GM23338 (cell line): ENCODE measurements around the gene SLX4IP. TPM values are rescaled to one million over a fixed set of nuclear protein-coding genes. Genes with fewer than 3 reads are reported as not detected.

ENCODE experiments used
- ATAC-seq: fragments of 200-7000 bp; cut with Tn5 transposase; 3 replicates; pipeline ENCODE4 v1.9.1; 2020
- DNase-seq: peaks from one replicate; pipeline ENCODE4 v3.0.0-alpha.2; 2015; ENCODE audit warnings: low spot score
- H2AFZ ChIP-seq: fragments of 200-600 bp; sonication (generic); 2 replicates; pipeline ENCODE4 v1.8.0; 2016; ENCODE audit warnings: antibody characterized with exemption, mild to moderate bottlenecking, moderate library complexity
- H3F3A ChIP-seq: fragments of 200-600 bp; sonication (generic); replicated peaks from 2 replicates; pipeline ENCODE4 v1.8.0; 2017; ENCODE audit warnings: antibody characterized with exemption, mixed run types, low read depth
- H3K27ac ChIP-seq: fragments of 200-600 bp; sonication (generic); 2 replicates; pipeline ENCODE4 v1.6.1; 2016; ENCODE audit warnings: low read depth
- H3K27me3 ChIP-seq: fragments of 200-600 bp; sonication (generic); 2 replicates; pipeline ENCODE4 v1.8.0; 2016; ENCODE audit warnings: mild to moderate bottlenecking, mixed run types, moderate library complexity; ENCODE audit not compliant: insufficient read depth
- H3K36me3 ChIP-seq: fragments of 200-600 bp; sonication (generic); 2 replicates; pipeline ENCODE4 v1.8.0; 2016; ENCODE audit warnings: mild to moderate bottlenecking; ENCODE audit not compliant: insufficient read depth
- H3K4me1 ChIP-seq: fragments of 200-600 bp; sonication (generic); 2 replicates; pipeline ENCODE4 v1.8.0; 2016; ENCODE audit warnings: mild to moderate bottlenecking, moderate library complexity; ENCODE audit not compliant: insufficient read depth
- H3K4me2 ChIP-seq: fragments of 200-600 bp; sonication (generic); 2 replicates; pipeline ENCODE4 v1.7.1; 2017; ENCODE audit warnings: mixed run types
- H3K4me3 ChIP-seq: fragments of 200-600 bp; sonication (generic); 2 replicates; pipeline ENCODE4 v1.6.1; 2016; ENCODE audit warnings: mixed run types
- H3K79me2 ChIP-seq: fragments of 200-600 bp; sonication (generic); replicated peaks from 2 replicates; pipeline ENCODE4 v1.8.0; 2017; ENCODE audit warnings: mild to moderate bottlenecking; ENCODE audit not compliant: insufficient read depth
- H3K9me2 ChIP-seq: fragments of 200-600 bp; sonication (generic); 2 replicates; pipeline ENCODE4 v1.8.0; 2017; ENCODE audit not compliant: insufficient read depth
- H4K20me1 ChIP-seq: fragments of 200-600 bp; sonication (generic); replicated peaks from 2 replicates; pipeline ENCODE4 v1.8.0; 2017; ENCODE audit warnings: mild to moderate bottlenecking; ENCODE audit not compliant: insufficient read depth
- H3K27ac Mint-ChIP-seq: 2 replicates; pipeline ENCODE4 v1.8.0; 2020; ENCODE audit warnings: inconsistent platforms, mild to moderate bottlenecking, moderate library complexity, mixed read lengths
- H3K27me3 Mint-ChIP-seq: 3 replicates; pipeline ENCODE4 v1.8.0; 2022; ENCODE audit warnings: low read depth, mild to moderate bottlenecking, moderate library complexity, mixed read lengths, inconsistent platforms; ENCODE audit not compliant: insufficient read depth, poor library complexity
- H3K36me3 Mint-ChIP-seq: 3 replicates; pipeline ENCODE4 v1.8.0; 2021; ENCODE audit warnings: low read depth, mild to moderate bottlenecking, inconsistent platforms, moderate library complexity, mixed read lengths
- H3K4me1 Mint-ChIP-seq: 3 replicates; pipeline ENCODE4 v1.8.0; 2020; ENCODE audit warnings: mild to moderate bottlenecking, inconsistent platforms, mixed read lengths
- H3K4me3 Mint-ChIP-seq: 3 replicates; pipeline ENCODE4 v1.8.0; 2021; ENCODE audit warnings: moderate library complexity, mild to moderate bottlenecking, inconsistent platforms, mixed read lengths
- H3K9me3 Mint-ChIP-seq: 3 replicates; pipeline ENCODE4 v1.8.0; 2020; ENCODE audit warnings: moderate library complexity, mild to moderate bottlenecking, inconsistent platforms, mixed read lengths
- NANOG ChIP-seq: IDR thresholded peaks from 2 replicates; pipeline ENCODE4 v1.6.1; 2016; ENCODE audit warnings: antibody characterized with exemption, borderline replicate concordance
- POLR2AphosphoS5 ChIP-seq: IDR thresholded peaks from 2 replicates; pipeline ENCODE4 v1.6.1; 2016; ENCODE audit warnings: antibody characterized with exemption, low read depth
- STAT1 ChIP-seq: IDR thresholded peaks from one replicate; pipeline ENCODE4 v1.6.1; 2016; ENCODE audit warnings: antibody characterized with exemption; ENCODE audit not compliant: unreplicated experiment
- ZNF114 ChIP-seq: fragments of 250-450 bp; sonication (Bioruptor Pico); IDR thresholded peaks from 2 replicates; pipeline ENCODE4 v1.5.0; 2020; ENCODE audit warnings: mild to moderate bottlenecking, moderate library complexity
- ZNF331 ChIP-seq: fragments of 250-450 bp; sonication (Bioruptor Pico); IDR thresholded peaks from 2 replicates; pipeline ENCODE4 v1.5.0; 2020; ENCODE audit warnings: low read depth, mild to moderate bottlenecking, moderate library complexity
- polyA plus RNA-seq: library from polyadenylated mRNA; unstranded; fragments of >200 nt; fragmentation: Nextera tagmentation; extraction: Ambion mirVana; gene quantifications from 2 replicates; pipeline ENCODE4 v1.2.1, GENCODE V29; 2016
- total RNA-seq: library from RNA; depleted of rRNA; stranded (reverse); fragments of >200 nt; shearing (Covaris generic); gene quantifications from 2 replicates; pipeline ENCODE4 v1.2.3, GENCODE V29; 2014
- TF ChIP-seq, protein P1 (sequence below), 2 experiments: fragments of 200-600 bp in 1 of 2; sonication (generic) in 1 of 2; conservative IDR thresholded peaks; 2 replicates each; pipeline versions ENCODE4 v1.5.1 to v1.6.1; 2016 to 2017; ENCODE audit warnings: antibody characterized with exemption in 2 of 2, low read depth in 2 of 2, mild to moderate bottlenecking in 2 of 2, moderate library complexity in 1 of 2
- TF ChIP-seq, protein P2 (sequence below): IDR thresholded peaks from 2 replicates; pipeline ENCODE4 v1.6.1; 2016; ENCODE audit warnings: antibody characterized with exemption
- TF ChIP-seq, protein P3 (sequence below): fragments of 250-450 bp; sonication (Bioruptor Pico); IDR thresholded peaks from 2 replicates; pipeline ENCODE4 v1.5.0; 2020; ENCODE audit warnings: mild to moderate bottlenecking, moderate library complexity
- TF ChIP-seq, protein P4 (sequence below): IDR thresholded peaks from one replicate; pipeline ENCODE4 v1.6.1; 2018; ENCODE audit warnings: antibody characterized with exemption; ENCODE audit not compliant: unreplicated experiment

SLX4IP gene
- total and polyA plus RNA-seq, 2 experiments from 2014 or later, result 9.1 to 9.8 TPM

DNA sequence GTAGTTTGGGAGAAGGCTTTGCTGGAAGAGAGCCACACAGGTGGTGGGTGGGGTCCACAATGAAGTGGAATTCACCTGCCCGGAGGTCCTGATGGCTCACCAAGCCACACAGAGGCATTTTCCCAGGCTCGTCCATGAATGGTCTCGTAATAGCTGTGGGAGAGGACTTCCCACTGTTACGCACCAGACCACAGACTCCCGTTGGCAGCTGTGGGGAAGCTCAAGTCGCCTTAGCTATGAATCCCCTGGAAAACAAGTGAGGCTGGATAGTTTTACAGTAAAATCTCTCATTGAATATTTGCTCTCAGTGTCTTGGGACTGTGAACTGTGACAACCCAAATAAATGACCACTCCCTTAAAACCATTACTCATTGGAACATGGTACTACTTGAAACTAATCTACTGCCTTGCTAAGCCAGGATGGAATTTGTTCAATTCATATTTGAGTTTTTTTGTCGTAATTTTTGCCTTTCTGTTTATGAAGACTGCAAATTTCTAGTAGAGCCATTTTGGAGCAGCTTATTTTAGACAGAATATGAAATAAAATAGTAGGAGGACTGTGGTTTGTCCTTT is 159.3 kb downstream of the SLX4IP start:
- Histone ChIP-seq H3K27me3 (no peaks in the 10 kb centered on the region), H3K79me2 (no peaks in the 10 kb centered on the region), H3K9me2 (no peaks in the 10 kb centered on the region), H3K4me1 (no peaks in the 10 kb centered on the region), H3K4me3 (no peak overlapping the region), H3K4me2 (no peak overlapping the region), H4K20me1 (no peaks in the 10 kb centered on the region), H3F3A (no peaks in the 10 kb centered on the region), H2AFZ (no peak overlapping the region), H3K27ac (no peak overlapping the region), H3K36me3 (no peaks in the 10 kb centered on the region)
- no peaks in the 10 kb centered on the region for H3K36me3 Mint-ChIP-seq
- H3K27me3 Mint-ChIP-seq, result no peaks in the 10 kb centered on the region
- no peak for DNase-seq
- H3K4me1 Mint-ChIP-seq, result peaks cover 5% of the 10 kb centered on the region; the same call in 2 of the 3 replicates
- TF ChIP-seq ZNF331 (CRISPR knock-in tag) (no peak), NANOG (no peak), ZNF114 (CRISPR knock-in tag) (no peak)
- TF ChIP-seq, protein P1, sequence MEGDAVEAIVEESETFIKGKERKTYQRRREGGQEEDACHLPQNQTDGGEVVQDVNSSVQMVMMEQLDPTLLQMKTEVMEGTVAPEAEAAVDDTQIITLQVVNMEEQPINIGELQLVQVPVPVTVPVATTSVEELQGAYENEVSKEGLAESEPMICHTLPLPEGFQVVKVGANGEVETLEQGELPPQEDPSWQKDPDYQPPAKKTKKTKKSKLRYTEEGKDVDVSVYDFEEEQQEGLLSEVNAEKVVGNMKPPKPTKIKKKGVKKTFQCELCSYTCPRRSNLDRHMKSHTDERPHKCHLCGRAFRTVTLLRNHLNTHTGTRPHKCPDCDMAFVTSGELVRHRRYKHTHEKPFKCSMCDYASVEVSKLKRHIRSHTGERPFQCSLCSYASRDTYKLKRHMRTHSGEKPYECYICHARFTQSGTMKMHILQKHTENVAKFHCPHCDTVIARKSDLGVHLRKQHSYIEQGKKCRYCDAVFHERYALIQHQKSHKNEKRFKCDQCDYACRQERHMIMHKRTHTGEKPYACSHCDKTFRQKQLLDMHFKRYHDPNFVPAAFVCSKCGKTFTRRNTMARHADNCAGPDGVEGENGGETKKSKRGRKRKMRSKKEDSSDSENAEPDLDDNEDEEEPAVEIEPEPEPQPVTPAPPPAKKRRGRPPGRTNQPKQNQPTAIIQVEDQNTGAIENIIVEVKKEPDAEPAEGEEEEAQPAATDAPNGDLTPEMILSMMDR (conservative IDR thresholded peaks at IDR 0.05; ENCODE audit: low read depth in 2 of 2), result no peak
- TF ChIP-seq, protein P2, sequence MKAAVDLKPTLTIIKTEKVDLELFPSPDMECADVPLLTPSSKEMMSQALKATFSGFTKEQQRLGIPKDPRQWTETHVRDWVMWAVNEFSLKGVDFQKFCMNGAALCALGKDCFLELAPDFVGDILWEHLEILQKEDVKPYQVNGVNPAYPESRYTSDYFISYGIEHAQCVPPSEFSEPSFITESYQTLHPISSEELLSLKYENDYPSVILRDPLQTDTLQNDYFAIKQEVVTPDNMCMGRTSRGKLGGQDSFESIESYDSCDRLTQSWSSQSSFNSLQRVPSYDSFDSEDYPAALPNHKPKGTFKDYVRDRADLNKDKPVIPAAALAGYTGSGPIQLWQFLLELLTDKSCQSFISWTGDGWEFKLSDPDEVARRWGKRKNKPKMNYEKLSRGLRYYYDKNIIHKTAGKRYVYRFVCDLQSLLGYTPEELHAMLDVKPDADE, result no peak
- H3K4me3 Mint-ChIP-seq, result no peak overlapping the region
- H3K27ac Mint-ChIP-seq, result no peak overlapping the region
- no peak for ATAC-seq
- no peaks in the 10 kb centered on the region for H3K9me3 Mint-ChIP-seq

DNA sequence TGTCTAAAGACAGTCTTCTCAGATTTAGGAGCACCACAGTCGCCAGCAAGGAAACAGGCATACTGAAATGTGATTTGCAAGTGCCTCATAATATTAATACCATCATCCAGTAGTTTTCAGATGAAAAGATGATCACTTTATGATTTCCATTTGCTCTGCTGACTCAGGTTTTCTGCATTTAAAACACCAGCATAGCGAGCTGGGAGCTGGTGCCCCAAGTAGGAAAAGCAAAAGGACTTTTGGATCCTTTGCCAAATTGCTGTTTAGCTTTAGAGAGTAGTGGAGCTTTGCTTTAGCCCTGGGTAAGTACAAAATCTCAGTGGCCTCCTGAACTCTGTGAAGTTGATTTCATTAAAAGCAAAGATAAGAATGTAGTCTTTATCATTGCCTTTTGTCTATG is 160.2 kb downstream of the SLX4IP start:
- ATAC-seq, result no peak
- no peak overlapping the region for H3K27ac Mint-ChIP-seq
- TF ChIP-seq, protein P3, sequence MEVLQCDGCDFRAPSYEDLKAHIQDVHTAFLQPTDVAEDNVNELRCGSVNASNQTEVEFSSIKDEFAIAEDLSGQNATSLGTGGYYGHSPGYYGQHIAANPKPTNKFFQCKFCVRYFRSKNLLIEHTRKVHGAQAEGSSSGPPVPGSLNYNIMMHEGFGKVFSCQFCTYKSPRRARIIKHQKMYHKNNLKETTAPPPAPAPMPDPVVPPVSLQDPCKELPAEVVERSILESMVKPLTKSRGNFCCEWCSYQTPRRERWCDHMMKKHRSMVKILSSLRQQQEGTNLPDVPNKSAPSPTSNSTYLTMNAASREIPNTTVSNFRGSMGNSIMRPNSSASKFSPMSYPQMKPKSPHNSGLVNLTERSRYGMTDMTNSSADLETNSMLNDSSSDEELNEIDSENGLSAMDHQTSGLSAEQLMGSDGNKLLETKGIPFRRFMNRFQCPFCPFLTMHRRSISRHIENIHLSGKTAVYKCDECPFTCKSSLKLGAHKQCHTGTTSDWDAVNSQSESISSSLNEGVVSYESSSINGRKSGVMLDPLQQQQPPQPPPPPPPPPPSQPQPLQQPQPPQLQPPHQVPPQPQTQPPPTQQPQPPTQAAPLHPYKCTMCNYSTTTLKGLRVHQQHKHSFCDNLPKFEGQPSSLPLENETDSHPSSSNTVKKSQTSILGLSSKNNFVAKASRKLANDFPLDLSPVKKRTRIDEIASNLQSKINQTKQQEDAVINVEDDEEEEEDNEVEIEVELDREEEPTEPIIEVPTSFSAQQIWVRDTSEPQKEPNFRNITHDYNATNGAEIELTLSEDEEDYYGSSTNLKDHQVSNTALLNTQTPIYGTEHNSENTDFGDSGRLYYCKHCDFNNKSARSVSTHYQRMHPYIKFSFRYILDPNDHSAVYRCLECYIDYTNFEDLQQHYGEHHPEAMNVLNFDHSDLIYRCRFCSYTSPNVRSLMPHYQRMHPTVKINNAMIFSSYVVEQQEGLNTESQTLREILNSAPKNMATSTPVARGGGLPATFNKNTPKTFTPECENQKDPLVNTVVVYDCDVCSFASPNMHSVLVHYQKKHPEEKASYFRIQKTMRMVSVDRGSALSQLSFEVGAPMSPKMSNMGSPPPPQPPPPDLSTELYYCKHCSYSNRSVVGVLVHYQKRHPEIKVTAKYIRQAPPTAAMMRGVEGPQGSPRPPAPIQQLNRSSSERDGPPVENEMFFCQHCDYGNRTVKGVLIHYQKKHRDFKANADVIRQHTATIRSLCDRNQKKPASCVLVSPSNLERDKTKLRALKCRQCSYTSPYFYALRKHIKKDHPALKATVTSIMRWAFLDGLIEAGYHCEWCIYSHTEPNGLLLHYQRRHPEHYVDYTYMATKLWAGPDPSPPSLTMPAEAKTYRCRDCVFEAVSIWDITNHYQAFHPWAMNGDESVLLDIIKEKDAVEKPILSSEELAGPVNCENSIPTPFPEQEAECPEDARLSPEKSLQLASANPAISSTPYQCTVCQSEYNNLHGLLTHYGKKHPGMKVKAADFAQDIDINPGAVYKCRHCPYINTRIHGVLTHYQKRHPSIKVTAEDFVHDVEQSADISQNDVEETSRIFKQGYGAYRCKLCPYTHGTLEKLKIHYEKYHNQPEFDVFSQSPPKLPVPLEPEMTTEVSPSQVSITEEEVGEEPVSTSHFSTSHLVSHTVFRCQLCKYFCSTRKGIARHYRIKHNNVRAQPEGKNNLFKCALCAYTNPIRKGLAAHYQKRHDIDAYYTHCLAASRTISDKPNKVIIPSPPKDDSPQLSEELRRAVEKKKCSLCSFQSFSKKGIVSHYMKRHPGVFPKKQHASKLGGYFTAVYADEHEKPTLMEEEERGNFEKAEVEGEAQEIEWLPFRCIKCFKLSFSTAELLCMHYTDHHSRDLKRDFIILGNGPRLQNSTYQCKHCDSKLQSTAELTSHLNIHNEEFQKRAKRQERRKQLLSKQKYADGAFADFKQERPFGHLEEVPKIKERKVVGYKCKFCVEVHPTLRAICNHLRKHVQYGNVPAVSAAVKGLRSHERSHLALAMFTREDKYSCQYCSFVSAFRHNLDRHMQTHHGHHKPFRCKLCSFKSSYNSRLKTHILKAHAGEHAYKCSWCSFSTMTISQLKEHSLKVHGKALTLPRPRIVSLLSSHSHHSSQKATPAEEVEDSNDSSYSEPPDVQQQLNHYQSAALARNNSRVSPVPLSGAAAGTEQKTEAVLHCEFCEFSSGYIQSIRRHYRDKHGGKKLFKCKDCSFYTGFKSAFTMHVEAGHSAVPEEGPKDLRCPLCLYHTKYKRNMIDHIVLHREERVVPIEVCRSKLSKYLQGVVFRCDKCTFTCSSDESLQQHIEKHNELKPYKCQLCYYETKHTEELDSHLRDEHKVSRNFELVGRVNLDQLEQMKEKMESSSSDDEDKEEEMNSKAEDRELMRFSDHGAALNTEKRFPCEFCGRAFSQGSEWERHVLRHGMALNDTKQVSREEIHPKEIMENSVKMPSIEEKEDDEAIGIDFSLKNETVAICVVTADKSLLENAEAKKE, result no peak
- TF ChIP-seq POLR2AphosphoS5 (no peak), STAT1 (no peak), NANOG (no peak)
- TF ChIP-seq, protein P4, sequence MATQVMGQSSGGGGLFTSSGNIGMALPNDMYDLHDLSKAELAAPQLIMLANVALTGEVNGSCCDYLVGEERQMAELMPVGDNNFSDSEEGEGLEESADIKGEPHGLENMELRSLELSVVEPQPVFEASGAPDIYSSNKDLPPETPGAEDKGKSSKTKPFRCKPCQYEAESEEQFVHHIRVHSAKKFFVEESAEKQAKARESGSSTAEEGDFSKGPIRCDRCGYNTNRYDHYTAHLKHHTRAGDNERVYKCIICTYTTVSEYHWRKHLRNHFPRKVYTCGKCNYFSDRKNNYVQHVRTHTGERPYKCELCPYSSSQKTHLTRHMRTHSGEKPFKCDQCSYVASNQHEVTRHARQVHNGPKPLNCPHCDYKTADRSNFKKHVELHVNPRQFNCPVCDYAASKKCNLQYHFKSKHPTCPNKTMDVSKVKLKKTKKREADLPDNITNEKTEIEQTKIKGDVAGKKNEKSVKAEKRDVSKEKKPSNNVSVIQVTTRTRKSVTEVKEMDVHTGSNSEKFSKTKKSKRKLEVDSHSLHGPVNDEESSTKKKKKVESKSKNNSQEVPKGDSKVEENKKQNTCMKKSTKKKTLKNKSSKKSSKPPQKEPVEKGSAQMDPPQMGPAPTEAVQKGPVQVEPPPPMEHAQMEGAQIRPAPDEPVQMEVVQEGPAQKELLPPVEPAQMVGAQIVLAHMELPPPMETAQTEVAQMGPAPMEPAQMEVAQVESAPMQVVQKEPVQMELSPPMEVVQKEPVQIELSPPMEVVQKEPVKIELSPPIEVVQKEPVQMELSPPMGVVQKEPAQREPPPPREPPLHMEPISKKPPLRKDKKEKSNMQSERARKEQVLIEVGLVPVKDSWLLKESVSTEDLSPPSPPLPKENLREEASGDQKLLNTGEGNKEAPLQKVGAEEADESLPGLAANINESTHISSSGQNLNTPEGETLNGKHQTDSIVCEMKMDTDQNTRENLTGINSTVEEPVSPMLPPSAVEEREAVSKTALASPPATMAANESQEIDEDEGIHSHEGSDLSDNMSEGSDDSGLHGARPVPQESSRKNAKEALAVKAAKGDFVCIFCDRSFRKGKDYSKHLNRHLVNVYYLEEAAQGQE, result no peak

More for the DNA sequence above, 160.2 kb downstream of the SLX4IP start:
- Mint-ChIP-seq H3K4me3 (no peak overlapping the region), H3K36me3 (no peaks in the 10 kb centered on the region), H3K9me3 (no peaks in the 10 kb centered on the region), H3K27me3 (no peaks in the 10 kb centered on the region), H3K4me1 (peaks cover 5% of the 10 kb centered on the region; the same call in 2 of the 3 replicates)
- Histone ChIP-seq H3K4me1 (no peaks in the 10 kb centered on the region), H3K4me3 (no peak overlapping the region), H3K9me2 (no peaks in the 10 kb centered on the region), H4K20me1 (no peaks in the 10 kb centered on the region), H3K27ac (no peak overlapping the region), H3K79me2 (no peaks in the 10 kb centered on the region), H3K4me2 (no peak overlapping the region), H2AFZ (no peak overlapping the region), H3K36me3 (no peaks in the 10 kb centered on the region), H3F3A (no peaks in the 10 kb centered on the region), H3K27me3 (no peaks in the 10 kb centered on the region)
- DNase-seq, result no peak
